Breast epithelium (tissue), 3 donors: ENCODE results near the gene SCRT2.

ENCODE experiments used
- CTCF ChIP-seq, 3 donors: fragments of 450-650 bp; IDR thresholded peaks; one replicate each; pipeline ENCODE4 v1.5.1; 2016 to 2017; ENCODE audit warnings: antibody characterized with exemption in 3 of 3, mild to moderate bottlenecking in 3 of 3, moderate library complexity in 3 of 3
- POLR2A ChIP-seq: fragments of 450-650 bp; IDR thresholded peaks from one replicate; pipeline ENCODE4 v1.6.1; 2016; ENCODE audit warnings: antibody characterized with exemption, mild to moderate bottlenecking, moderate library complexity
- POLR2AphosphoS5 ChIP-seq, 3 donors: sonication (generic); formaldehyde crosslinking; IDR thresholded peaks; one replicate each; pipeline ENCODE4 v1.6.1; 2017; ENCODE audit warnings: antibody characterized with exemption in 3 of 3

GRCh38 chr20:645318-646106 lies 30.1 kb downstream of the SCRT2 start:
- TF ChIP-seq CTCF (IDR thresholded peaks at IDR 0.05) = peak; percentile 58 to 92 (median 73)
- TF ChIP-seq POLR2A = no peak
- no peak for TF ChIP-seq POLR2AphosphoS5 (IDR thresholded peaks at IDR 0.05)
